ENCODE measurements around the gene SELENOS. TPM values are rescaled to one million over a fixed set of nuclear protein-coding genes. Genes with fewer than 3 reads are reported as not detected.

Gene SELENOS
- total RNA-seq, 4 donors from 2014 or later, result 47.3 to 75.4 (median 59.8) TPM

- no peaks in the 10 kb centered on the region for H3K9me3 ChIP-seq
- H3K4me1 ChIP-seq, result no peaks in the 10 kb centered on the region
- no peak for TF ChIP-seq POLR2AphosphoS5 (IDR thresholded peaks at IDR 0.05)
- TF ChIP-seq EP300 (IDR thresholded peaks at IDR 0.05), result no peak
- TF ChIP-seq CTCF (IDR thresholded peaks at IDR 0.05), result no peak
- TF ChIP-seq POLR2A (IDR thresholded peaks at IDR 0.05; ENCODE audit: low read depth), result no peak
- H3K27ac ChIP-seq (replicated peaks in 1 of 4), result no peak overlapping the region
- intact Hi-C loops (cut with DNase I), result no loop called here
- no peak for DNase-seq (ENCODE audit: extremely low spot score)
- H3K4me3 ChIP-seq, result no peak overlapping the region
- WGBS, result 92% methylated on average over 18 of the region's 26 CpGs
- H3K27me3 ChIP-seq, result peaks cover 0 to 43% (median 0%) of the 10 kb centered on the region in 4 donors
- H3K36me3 ChIP-seq, result peaks cover 0 to 10% (median 0%) of the 10 kb centered on the region in 4 donors
Measured at GRCh38 chr15:101309436-101310160, 32.3 kb upstream of the SELENOS start.

GRCh38 chr15:101308604-101309435 is 31.5 kb upstream of the SELENOS start:
- Histone ChIP-seq H3K27ac (replicated peaks in 1 of 4) (no peak overlapping the region), H3K36me3 (peaks cover 0 to 5% (median 0%) of the 10 kb centered on the region in 4 donors), H3K27me3 (peaks cover 0 to 43% (median 0%) of the 10 kb centered on the region in 4 donors), H3K4me1 (no peaks in the 10 kb centered on the region), H3K9me3 (no peaks in the 10 kb centered on the region), H3K4me3 (no peak overlapping the region)
- no peak for DNase-seq (ENCODE audit: extremely low spot score)
- intact Hi-C loops (cut with DNase I), result no loop called here
- WGBS, result 87% methylated on average over 6 of the region's 20 CpGs
- TF ChIP-seq CTCF (IDR thresholded peaks at IDR 0.05), result no peak
- no peak for TF ChIP-seq EP300 (IDR thresholded peaks at IDR 0.05)
- no peak for TF ChIP-seq POLR2AphosphoS5 (IDR thresholded peaks at IDR 0.05)
- TF ChIP-seq POLR2A (IDR thresholded peaks at IDR 0.05; ENCODE audit: low read depth), result no peak

DNA sequence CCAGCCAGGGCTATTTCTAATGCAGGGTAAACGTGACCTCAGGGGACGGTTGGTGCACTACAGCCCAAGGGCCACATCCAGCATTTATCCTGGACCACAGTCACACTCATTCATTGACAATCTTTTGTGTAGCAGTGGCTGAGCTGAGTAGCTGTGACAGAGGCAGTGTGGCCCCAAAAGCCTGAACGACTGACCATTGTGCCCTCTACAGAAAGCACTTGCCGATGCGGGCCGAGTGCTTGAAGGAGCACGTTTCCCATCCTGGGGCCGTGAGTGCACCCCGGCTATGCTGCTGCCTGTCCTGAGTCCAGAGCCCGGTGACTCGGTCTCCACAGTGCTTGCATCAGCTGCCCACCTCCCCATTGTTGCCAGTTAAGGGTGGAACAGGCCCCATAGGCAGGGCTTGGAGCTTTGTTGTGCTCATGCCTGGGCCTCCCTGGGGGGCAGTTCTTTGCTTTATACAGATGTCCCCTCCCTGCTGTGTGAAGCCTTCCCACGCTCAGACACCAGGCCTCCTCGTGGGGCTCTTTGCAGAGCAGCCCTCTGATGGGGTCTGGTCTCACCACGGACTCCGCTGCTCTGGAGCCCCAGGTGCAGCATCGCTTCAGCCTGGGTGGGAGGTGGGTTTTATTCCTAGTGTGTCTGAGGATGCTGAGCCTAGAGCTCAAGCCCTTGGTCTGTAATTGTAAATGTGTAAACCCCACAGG is 30.8 kb upstream of the SELENOS start:
- TF ChIP-seq CTCF (IDR thresholded peaks at IDR 0.05), result no peak
- no peak for TF ChIP-seq EP300 (IDR thresholded peaks at IDR 0.05)
- no peak for TF ChIP-seq POLR2AphosphoS5 (IDR thresholded peaks at IDR 0.05)
- no peak for TF ChIP-seq POLR2A (IDR thresholded peaks at IDR 0.05; ENCODE audit: low read depth)
- no peaks in the 10 kb centered on the region for H3K4me1 ChIP-seq
- H3K27me3 ChIP-seq, result peaks cover 0 to 43% (median 0%) of the 10 kb centered on the region in 4 donors
- no peak overlapping the region for H3K27ac ChIP-seq (replicated peaks in 1 of 4)
- 100% methylated on average over 1 of the region's 16 CpGs for WGBS
- no peak overlapping the region for H3K4me3 ChIP-seq
- H3K36me3 ChIP-seq, result peaks cover 0 to 4% (median 0%) of the 10 kb centered on the region in 4 donors
- no peak for DNase-seq (ENCODE audit: extremely low spot score)
- intact Hi-C loops (cut with DNase I), result no loop called here
- H3K9me3 ChIP-seq, result no peaks in the 10 kb centered on the region

DNA sequence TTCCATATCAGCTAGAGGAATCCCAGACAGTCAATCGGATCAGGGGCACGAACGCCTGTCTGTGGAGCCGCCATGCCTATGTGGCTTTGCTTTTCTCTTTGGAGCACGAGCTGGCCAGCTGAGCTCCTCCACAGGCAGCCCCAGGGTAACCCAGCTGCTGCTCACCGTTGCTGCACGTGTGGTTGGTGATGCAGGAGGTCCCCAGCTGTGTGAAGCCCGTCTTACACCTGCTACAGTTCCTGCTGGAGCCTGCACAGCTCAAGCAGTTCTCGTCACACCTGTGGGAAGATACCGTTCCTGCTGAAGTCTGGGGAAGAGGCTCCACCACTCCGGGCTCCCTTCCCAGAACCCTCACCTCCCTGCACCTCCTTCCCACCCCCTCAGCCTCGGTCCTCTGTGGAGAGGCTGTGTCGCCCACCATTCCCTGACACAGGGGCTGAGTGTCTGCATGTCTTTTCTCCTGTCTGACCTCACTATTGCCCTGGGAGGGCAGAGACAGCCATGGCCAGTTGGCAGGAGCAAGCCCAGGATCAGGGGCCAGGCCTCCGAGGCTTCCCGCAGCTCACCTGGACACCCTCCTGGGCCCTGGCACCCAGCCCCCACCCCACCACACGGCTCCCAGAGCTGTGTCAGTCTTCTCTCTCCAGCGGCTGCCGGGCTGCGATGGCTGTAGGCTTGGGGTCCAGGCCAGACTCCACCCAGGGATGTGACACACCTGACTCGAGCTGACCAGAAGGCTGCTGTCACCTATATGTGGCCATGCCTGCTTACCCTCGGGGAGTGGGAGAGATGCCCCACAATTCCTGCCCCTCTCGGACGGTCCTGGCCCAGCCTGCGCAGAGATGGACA is 30.0 kb upstream of the SELENOS start:
- peaks cover 0 to 43% (median 0%) of the 10 kb centered on the region in 4 donors for H3K27me3 ChIP-seq
- WGBS, result 80% methylated on average over 4 of the region's 24 CpGs
- no peak overlapping the region for H3K4me3 ChIP-seq
- H3K9me3 ChIP-seq, result no peaks in the 10 kb centered on the region
- intact Hi-C loops (cut with DNase I), result no loop called here
- H3K27ac ChIP-seq (replicated peaks in 1 of 4), result no peak overlapping the region
- TF ChIP-seq POLR2AphosphoS5 (IDR thresholded peaks at IDR 0.05) (no peak), EP300 (IDR thresholded peaks at IDR 0.05) (no peak), CTCF (IDR thresholded peaks at IDR 0.05) (no peak), POLR2A (IDR thresholded peaks at IDR 0.05; ENCODE audit: low read depth) (no peak)
- peaks cover 0 to 4% (median 0%) of the 10 kb centered on the region in 4 donors for H3K36me3 ChIP-seq
- H3K4me1 ChIP-seq, result no peaks in the 10 kb centered on the region
- no peak for DNase-seq (ENCODE audit: extremely low spot score)

Data from esophagus muscularis mucosa (tissue), 4 donors.